Measurements from ENCODE around the gene PTGES3.
"Not testable (repeated sequence)": the region's sequence is repeated elsewhere in the genome, so short reads cannot be mapped to it uniquely, and the experiment has no call there.

Gene PTGES3

GRCh38 chr12:56704522-56704921 is 16.4 kb upstream of the PTGES3 start:
- not testable (repeated sequence) for DNase-seq

DNA sequence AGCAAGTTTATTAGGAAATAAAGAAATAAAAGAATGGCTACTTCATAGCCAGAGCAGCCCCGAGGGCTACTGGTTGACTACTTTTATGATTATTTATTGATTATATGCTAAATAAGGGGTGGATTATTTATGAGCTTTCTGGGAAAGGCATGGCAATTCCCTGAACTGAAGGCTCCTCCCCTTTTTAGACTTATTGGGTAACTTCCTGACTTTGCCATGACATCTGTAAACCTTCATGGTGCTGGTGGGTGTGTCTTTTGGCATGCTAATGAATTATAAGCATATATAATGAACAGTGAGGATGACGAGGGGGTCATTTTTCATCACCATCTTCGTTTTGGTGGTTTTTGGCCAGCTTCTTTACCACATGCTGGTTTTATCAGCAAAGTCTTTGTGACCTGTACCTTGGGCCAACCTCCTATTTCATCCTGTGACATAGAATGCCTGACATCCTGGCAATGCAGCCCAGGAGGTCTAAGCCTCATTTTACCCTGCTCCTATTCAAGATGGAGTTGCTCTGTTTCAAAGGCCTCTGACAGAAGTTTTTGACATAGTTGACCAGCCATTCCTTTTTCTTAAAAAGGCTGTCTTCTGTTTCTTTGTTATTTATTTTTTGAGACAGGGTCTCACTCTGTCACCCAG is 11.1 kb upstream of the PTGES3 start:
- DNase-seq: no peak

DNA sequence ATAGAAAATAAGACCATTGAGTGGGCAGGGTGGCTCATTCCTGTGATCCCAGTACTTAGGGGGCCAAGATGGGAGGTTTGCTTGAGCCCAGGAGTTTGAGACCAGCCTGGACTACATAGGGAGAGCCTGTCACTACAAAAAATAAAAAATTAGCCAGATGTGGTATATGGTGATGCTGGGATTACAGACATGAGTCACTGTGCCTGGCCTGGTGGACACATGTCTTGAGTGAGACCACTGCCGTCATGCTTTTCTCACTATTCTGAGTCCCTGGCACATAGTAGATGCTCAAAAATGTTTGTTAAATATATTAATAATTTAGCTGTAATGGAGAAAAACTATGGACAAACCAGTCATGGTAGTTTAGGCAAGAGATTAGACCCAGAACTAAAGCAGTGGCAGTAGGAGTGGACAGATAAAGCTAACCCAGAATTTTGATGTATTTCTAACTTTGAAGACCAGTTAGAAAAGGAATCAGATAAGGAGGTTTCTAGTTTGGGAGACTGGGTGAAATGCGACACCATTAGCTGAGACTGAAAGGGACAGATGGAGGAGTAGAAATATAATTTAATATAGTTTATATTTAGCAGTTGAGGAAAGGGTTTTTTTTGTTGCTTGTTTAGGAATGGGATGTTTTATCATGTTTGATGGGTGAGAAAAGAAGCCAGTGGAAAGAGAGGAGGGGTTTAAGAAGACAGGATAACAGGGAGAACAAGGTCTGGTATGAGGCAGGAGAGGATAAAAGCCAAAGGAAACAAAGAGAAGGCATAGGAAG is 7.4 kb upstream of the PTGES3 start:
- DNase-seq: no peak

DNA sequence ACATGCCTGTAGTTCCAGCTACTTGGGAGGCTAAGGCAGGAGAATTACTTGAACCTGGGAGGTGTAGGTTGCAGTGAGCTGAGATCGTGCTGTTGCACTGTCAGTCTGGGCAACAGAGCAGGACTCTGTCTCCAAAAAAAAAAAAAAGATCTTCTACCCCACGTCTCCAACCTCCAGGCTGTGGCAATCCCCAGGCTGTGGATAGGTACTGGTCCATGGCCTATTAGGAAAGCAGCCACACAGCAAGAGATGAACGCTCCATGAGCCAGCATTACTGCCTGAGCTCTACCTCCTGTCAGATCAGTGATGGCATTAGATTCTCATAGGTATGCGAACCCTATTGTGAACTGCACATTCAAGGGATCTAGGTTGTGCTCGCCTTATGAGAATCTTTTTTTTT is 6.1 kb upstream of the PTGES3 start:
- no peak for DNase-seq

GRCh38 chr12:56688846-56689109 is 694 bp upstream of the PTGES3 start:
- no peak for DNase-seq

- DNase-seq: peak; percentile 8
Observed at GRCh38 chr12:56687223-56688128, 608 bp downstream of the PTGES3 start.

DNA sequence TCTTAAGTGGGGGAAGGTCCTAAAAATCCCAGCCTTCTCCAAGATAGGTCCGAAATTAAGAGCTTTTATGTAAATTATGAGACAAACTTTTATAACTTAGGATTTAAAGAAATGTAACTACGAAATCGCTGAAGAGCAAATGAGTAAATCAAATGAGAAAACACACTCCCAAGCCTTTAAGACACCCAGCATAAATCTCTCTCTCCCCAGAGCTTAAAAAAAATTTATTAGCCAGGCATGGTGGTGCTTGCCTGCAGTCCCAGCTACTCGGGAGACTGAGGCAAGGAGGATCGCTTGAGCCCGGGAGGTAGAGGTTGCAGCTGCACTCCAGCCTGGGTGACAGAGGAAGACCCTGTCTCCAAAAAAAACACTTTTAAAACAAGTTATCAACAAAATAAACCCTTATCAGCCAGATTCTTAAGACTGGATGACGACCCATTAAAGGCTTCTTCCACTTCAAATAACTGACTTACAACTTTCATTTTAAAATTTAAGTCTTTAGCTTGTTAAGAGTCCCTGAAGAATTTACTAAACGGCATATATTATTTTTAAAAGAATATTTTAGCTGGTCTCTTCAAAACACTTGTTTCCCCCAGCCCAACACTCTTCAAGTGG is 3.2 kb downstream of the PTGES3 start:
- no peak for DNase-seq

GRCh38 chr12:56682323-56682722 is 5.8 kb downstream of the PTGES3 start:
- DNase-seq: no peak

GRCh38 chr12:56679883-56680575 is 8.1 kb downstream of the PTGES3 start:
- no peak for DNase-seq

DNA sequence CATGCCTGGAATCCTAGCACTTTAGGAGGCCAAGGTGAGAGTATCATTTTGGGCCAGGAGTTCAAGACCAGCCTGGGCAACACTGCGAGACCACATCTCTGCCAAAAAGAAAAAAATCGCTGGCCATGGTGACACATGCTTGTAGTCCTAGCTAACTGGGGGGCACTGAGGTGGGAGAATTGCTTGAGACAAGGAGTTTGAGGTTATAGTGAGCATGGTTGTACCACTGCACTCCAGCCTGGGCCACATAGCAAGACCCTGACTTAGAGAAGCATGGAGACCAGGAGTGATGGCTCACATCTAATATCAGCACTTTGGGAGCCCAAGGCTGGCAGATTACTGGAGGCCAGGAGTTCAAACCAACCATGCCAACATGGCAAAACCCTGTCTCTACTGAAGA is 9.2 kb downstream of the PTGES3 start:
- DNase-seq: no peak

GRCh38 chr12:56677680-56678079 is 10.4 kb downstream of the PTGES3 start:
- DNase-seq: no peak

- no peak for DNase-seq
Observed at GRCh38 chr12:56676851-56677580, 11.1 kb downstream of the PTGES3 start.

GRCh38 chr12:56671608-56672007 is 16.5 kb downstream of the PTGES3 start:
- no peak for DNase-seq

GRCh38 chr12:56670836-56671235 is 17.2 kb downstream of the PTGES3 start:
- DNase-seq: no peak

DNA sequence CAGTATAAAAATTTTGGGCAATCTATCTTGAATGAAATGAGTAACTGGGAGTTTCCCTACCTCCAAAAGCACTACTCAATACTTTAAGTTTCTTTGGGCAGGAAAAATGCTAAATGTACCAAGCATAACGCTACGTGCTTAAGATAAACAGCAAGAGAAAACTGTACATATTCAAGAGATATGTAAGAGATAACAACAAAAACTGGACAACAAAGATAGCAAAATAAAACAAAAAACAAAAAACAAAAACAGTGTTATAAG is 20.0 kb downstream of the PTGES3 start:
- no peak for DNase-seq

- DNase-seq: no peak
Observed at GRCh38 chr12:56661979-56662638, 26.0 kb downstream of the PTGES3 start.

DNA sequence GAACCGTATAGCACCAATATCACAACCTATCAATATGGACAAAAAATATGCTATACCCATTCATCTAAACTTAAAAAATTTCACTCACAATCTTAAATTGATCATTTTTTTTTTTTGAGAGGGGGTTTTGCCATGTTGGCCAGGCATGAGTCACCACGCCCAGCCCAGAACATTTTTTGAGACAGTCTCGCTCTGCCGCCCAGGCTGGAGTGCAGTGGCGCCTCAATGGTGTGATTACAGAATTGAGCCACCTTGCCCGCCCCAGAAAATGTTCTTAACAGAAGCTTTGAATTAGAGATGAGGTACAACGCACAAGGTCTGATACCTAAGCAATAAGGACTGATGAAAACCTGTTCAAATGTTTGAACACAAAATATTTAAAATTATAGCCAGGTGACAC is 26.5 kb downstream of the PTGES3 start:
- no peak for DNase-seq

GRCh38 chr12:56658921-56659320 is 29.2 kb downstream of the PTGES3 start:
- DNase-seq: no peak

DNA sequence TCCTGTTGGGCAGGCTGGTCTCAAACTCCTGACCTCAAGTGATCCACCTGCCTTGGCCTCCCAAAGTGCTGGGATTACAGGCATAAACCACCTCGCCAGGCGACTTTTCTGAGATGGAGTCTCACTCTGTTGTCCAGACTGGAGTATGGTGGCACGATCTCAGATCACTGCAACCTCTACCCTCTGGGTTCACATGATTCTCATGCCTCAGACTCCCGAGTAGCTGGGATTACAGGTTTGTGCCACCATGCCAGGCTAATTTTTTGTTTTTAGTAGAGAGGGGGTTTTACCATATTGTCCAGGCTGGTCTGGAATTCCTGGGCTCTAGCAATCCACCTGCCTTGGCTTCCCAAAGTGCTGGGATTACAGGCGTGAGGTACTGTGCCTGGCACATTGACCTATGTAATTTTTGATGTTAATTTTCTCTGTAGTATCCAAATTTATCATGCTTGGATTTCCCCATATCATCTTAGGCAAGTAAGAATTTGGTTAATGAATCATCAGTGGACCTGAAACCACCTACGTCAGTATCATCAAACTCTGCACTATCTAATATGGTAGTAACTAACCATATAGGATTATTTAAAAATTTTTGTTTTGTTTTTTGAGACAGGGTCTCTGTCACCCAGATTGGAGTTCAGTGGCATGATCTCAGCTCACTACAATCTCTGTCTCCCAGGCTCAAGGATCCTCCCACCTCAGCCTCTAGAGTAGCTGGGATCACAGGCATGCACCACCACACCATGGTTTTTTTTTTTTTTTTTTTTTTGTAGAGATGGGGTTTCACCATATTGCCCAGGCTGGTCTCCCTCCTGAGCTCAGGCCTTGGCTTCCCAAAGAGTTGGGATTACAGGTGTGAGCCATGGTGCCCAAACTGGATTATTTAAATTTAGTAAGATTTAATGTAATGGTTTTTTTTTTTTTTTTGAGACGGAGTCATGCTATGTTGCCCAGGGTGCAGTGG is 30.4 kb downstream of the PTGES3 start:
- no peak for DNase-seq

- not testable (repeated sequence) for DNase-seq
Observed at GRCh38 chr12:56653781-56654180, 34.3 kb downstream of the PTGES3 start.

DNA sequence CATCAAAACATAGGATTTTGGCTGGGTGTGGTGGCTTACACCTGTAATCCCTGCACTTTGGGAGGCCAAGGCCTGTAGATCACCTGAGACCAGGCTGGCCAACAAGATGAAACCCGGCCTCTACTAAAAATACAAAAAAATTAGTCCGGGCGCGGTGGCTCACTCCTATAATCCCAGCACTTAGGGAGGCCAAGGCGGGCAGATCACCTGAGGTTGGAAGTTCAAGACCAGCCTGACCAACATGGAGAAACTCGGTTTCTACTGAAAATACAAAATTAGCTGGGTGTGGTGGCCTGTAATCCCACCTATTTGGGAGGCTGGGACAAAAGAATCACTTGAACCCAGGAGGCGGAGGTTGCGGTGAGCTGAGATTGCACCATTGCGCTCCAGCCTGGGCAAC is 40.1 kb downstream of the PTGES3 start:
- not testable (repeated sequence) for DNase-seq
